ENCODE measurements around the gene GATA5.
"Not testable (repeated sequence)": the region's sequence is repeated elsewhere in the genome, so short reads cannot be mapped to it uniquely, and the experiment has no call there.

The GATA5 gene

GRCh38 chr20:62505337-62506045, 29.7 kb upstream of the GATA5 start:
- no peak for DNase-seq (ENCODE audit: low read depth in 2 of 2)

- no peak for DNase-seq (ENCODE audit: low read depth in 2 of 2)
Observed at GRCh38 chr20:62504323-62504722, 28.5 kb upstream of the GATA5 start.

GRCh38 chr20:62503401-62504178, 27.8 kb upstream of the GATA5 start:
- DNase-seq (ENCODE audit: low read depth in 2 of 2): no peak

- no peak for DNase-seq (ENCODE audit: low read depth in 2 of 2)
Observed at GRCh38 chr20:62502496-62503095, 26.8 kb upstream of the GATA5 start.

- peak; percentile 12 to 13 for DNase-seq (ENCODE audit: low read depth in 2 of 2)
Observed at GRCh38 chr20:62501801-62502495, 26.2 kb upstream of the GATA5 start.

GRCh38 chr20:62500237-62500864, 24.6 kb upstream of the GATA5 start:
- DNase-seq (ENCODE audit: low read depth in 2 of 2): peak; percentile 61 to 78

- no peak for DNase-seq (ENCODE audit: low read depth in 2 of 2)
Observed at GRCh38 chr20:62499758-62500236, 24.0 kb upstream of the GATA5 start.

- no peak for DNase-seq (ENCODE audit: low read depth in 2 of 2)
Observed at GRCh38 chr20:62498874-62499273, 23.1 kb upstream of the GATA5 start.

- no peak for DNase-seq (ENCODE audit: low read depth in 2 of 2)
Observed at GRCh38 chr20:62496568-62497218, 20.9 kb upstream of the GATA5 start.

GRCh38 chr20:62495749-62496567, 20.2 kb upstream of the GATA5 start:
- no peak for DNase-seq (ENCODE audit: low read depth in 2 of 2)

GRCh38 chr20:62494980-62495748, 19.4 kb upstream of the GATA5 start:
- DNase-seq (ENCODE audit: low read depth in 2 of 2): no peak

- no peak for DNase-seq (ENCODE audit: low read depth in 2 of 2)
Observed at GRCh38 chr20:62494537-62494936, 18.7 kb upstream of the GATA5 start.

- DNase-seq (ENCODE audit: low read depth in 2 of 2): no peak
Observed at GRCh38 chr20:62493886-62494285, 18.1 kb upstream of the GATA5 start.

GRCh38 chr20:62493253-62493885, 17.6 kb upstream of the GATA5 start:
- no peak for DNase-seq (ENCODE audit: low read depth in 2 of 2)

- DNase-seq (ENCODE audit: low read depth in 2 of 2): no peak
Observed at GRCh38 chr20:62492711-62493110, 16.9 kb upstream of the GATA5 start.

- not testable (repeated sequence) for DNase-seq (ENCODE audit: low read depth in 2 of 2)
Observed at GRCh38 chr20:62490783-62491182, 15.0 kb upstream of the GATA5 start.

- no peak for DNase-seq (ENCODE audit: low read depth in 2 of 2)
Observed at GRCh38 chr20:62489932-62490263, 14.1 kb upstream of the GATA5 start.

GRCh38 chr20:62489186-62489931, 13.6 kb upstream of the GATA5 start:
- DNase-seq (ENCODE audit: low read depth in 2 of 2): no peak
